ENCODE measurements around the gene RFX2.

RFX2 gene

GRCh38 chr19:6110360-6110977 lies at the start of gene RFX2:
TSS of gene RFX2 (minus strand) at chr19:6110500. CDS start at chr19:6047496, 63,004 bp downstream.
- H3K4me3 ChIP-seq (ENCODE audit: low read length): peak within 1 kb of the TSS; percentile 62
- H3K9ac ChIP-seq (ENCODE audit: low read length): peak within 1 kb of the TSS; percentile 32
- no peak within 1 kb of the TSS for H3K27ac ChIP-seq (ENCODE audit: low read length)

GRCh38 chr19:6156033-6156432 lies 45.7 kb upstream of the RFX2 start:
- Histone ChIP-seq H3K9ac (ENCODE audit: low read length) (no peak overlapping the region), H3K36me3 (ENCODE audit: control insufficient read depth, low read depth, low read length) (no peaks in the 10 kb centered on the region), H3K27me3 (ENCODE audit: control insufficient read depth, insufficient read depth, low read length) (no peaks in the 10 kb centered on the region), H3K4me3 (ENCODE audit: low read length) (no peak overlapping the region), H3K27ac (ENCODE audit: low read length) (no peak overlapping the region), H3K9me3 (ENCODE audit: control insufficient read depth, low read depth, low read length) (peaks cover 10% of the 10 kb centered on the region), H3K4me1 (ENCODE audit: control insufficient read depth, low read depth, low read length) (no peaks in the 10 kb centered on the region)

More at GRCh38 chr19:6110360-6110977, at the start of gene RFX2:
- Histone ChIP-seq H3K4me1 (ENCODE audit: control insufficient read depth, low read depth, low read length) (no peaks in the 10 kb centered on the region), H3K9me3 (ENCODE audit: control insufficient read depth, low read depth, low read length) (no peaks in the 10 kb centered on the region), H3K27me3 (ENCODE audit: control insufficient read depth, insufficient read depth, low read length) (peaks cover 26% of the 10 kb centered on the region), H3K36me3 (ENCODE audit: control insufficient read depth, low read depth, low read length) (no peaks in the 10 kb centered on the region)

GRCh38 chr19:6150289-6150688 lies 40.0 kb upstream of the RFX2 start:
- no peak overlapping the region for H3K9ac ChIP-seq (ENCODE audit: low read length)
- no peak overlapping the region for H3K27ac ChIP-seq (ENCODE audit: low read length)
- no peak overlapping the region for H3K4me3 ChIP-seq (ENCODE audit: low read length)
- H3K27me3 ChIP-seq (ENCODE audit: control insufficient read depth, insufficient read depth, low read length): no peaks in the 10 kb centered on the region
- no peaks in the 10 kb centered on the region for H3K36me3 ChIP-seq (ENCODE audit: control insufficient read depth, low read depth, low read length)
- H3K9me3 ChIP-seq (ENCODE audit: control insufficient read depth, low read depth, low read length): peaks cover 5% of the 10 kb centered on the region
- no peaks in the 10 kb centered on the region for H3K4me1 ChIP-seq (ENCODE audit: control insufficient read depth, low read depth, low read length)

GRCh38 chr19:6141217-6141616 lies 30.9 kb upstream of the RFX2 start:
- H3K27ac ChIP-seq (ENCODE audit: low read length): no peak overlapping the region

GRCh38 chr19:6138511-6138910 lies 28.2 kb upstream of the RFX2 start:
- no peak overlapping the region for H3K4me3 ChIP-seq (ENCODE audit: low read length)
- H3K4me1 ChIP-seq (ENCODE audit: control insufficient read depth, low read depth, low read length): no peaks in the 10 kb centered on the region
- no peaks in the 10 kb centered on the region for H3K9me3 ChIP-seq (ENCODE audit: control insufficient read depth, low read depth, low read length)
- no peak overlapping the region for H3K9ac ChIP-seq (ENCODE audit: low read length)
- no peaks in the 10 kb centered on the region for H3K27me3 ChIP-seq (ENCODE audit: control insufficient read depth, insufficient read depth, low read length)
- no peaks in the 10 kb centered on the region for H3K36me3 ChIP-seq (ENCODE audit: control insufficient read depth, low read depth, low read length)
- H3K27ac ChIP-seq (ENCODE audit: low read length): no peak overlapping the region

More at GRCh38 chr19:6141217-6141616, 30.9 kb upstream of the RFX2 start:
- Histone ChIP-seq H3K9me3 (ENCODE audit: control insufficient read depth, low read depth, low read length) (peaks cover 5% of the 10 kb centered on the region), H3K27me3 (ENCODE audit: control insufficient read depth, insufficient read depth, low read length) (no peaks in the 10 kb centered on the region), H3K9ac (ENCODE audit: low read length) (no peak overlapping the region), H3K4me1 (ENCODE audit: control insufficient read depth, low read depth, low read length) (no peaks in the 10 kb centered on the region), H3K36me3 (ENCODE audit: control insufficient read depth, low read depth, low read length) (no peaks in the 10 kb centered on the region), H3K4me3 (ENCODE audit: low read length) (no peak overlapping the region)

- Histone ChIP-seq H3K4me1 (ENCODE audit: control insufficient read depth, low read depth, low read length) (no peaks in the 10 kb centered on the region), H3K36me3 (ENCODE audit: control insufficient read depth, low read depth, low read length) (no peaks in the 10 kb centered on the region), H3K27me3 (ENCODE audit: control insufficient read depth, insufficient read depth, low read length) (no peaks in the 10 kb centered on the region), H3K9me3 (ENCODE audit: control insufficient read depth, low read depth, low read length) (no peaks in the 10 kb centered on the region), H3K4me3 (ENCODE audit: low read length) (no peak overlapping the region), H3K27ac (ENCODE audit: low read length) (no peak overlapping the region), H3K9ac (ENCODE audit: low read length) (no peak overlapping the region)
Observed at GRCh38 chr19:6138066-6138465, 27.8 kb upstream of the RFX2 start.

GRCh38 chr19:6133231-6133630 lies 22.9 kb upstream of the RFX2 start:
- H3K4me3 ChIP-seq (ENCODE audit: low read length): no peak overlapping the region
- peaks cover under 1% of the 10 kb centered on the region for H3K9me3 ChIP-seq (ENCODE audit: control insufficient read depth, low read depth, low read length)
- H3K27ac ChIP-seq (ENCODE audit: low read length): no peak overlapping the region
- no peak overlapping the region for H3K9ac ChIP-seq (ENCODE audit: low read length)
- H3K27me3 ChIP-seq (ENCODE audit: control insufficient read depth, insufficient read depth, low read length): no peaks in the 10 kb centered on the region
- H3K36me3 ChIP-seq (ENCODE audit: control insufficient read depth, low read depth, low read length): no peaks in the 10 kb centered on the region
- no peaks in the 10 kb centered on the region for H3K4me1 ChIP-seq (ENCODE audit: control insufficient read depth, low read depth, low read length)

GRCh38 chr19:6132482-6132881 lies 22.2 kb upstream of the RFX2 start:
- Histone ChIP-seq H3K9me3 (ENCODE audit: control insufficient read depth, low read depth, low read length) (peaks cover 7% of the 10 kb centered on the region), H3K36me3 (ENCODE audit: control insufficient read depth, low read depth, low read length) (no peaks in the 10 kb centered on the region), H3K9ac (ENCODE audit: low read length) (no peak overlapping the region), H3K27me3 (ENCODE audit: control insufficient read depth, insufficient read depth, low read length) (no peaks in the 10 kb centered on the region), H3K4me1 (ENCODE audit: control insufficient read depth, low read depth, low read length) (no peaks in the 10 kb centered on the region), H3K27ac (ENCODE audit: low read length) (no peak overlapping the region), H3K4me3 (ENCODE audit: low read length) (no peak overlapping the region)

GRCh38 chr19:6127716-6128335 lies 17.5 kb upstream of the RFX2 start:
- Histone ChIP-seq H3K4me3 (ENCODE audit: low read length) (no peak overlapping the region), H3K36me3 (ENCODE audit: control insufficient read depth, low read depth, low read length) (no peaks in the 10 kb centered on the region), H3K9me3 (ENCODE audit: control insufficient read depth, low read depth, low read length) (peaks cover 7% of the 10 kb centered on the region), H3K4me1 (ENCODE audit: control insufficient read depth, low read depth, low read length) (no peaks in the 10 kb centered on the region), H3K27ac (ENCODE audit: low read length) (no peak overlapping the region), H3K27me3 (ENCODE audit: control insufficient read depth, insufficient read depth, low read length) (no peaks in the 10 kb centered on the region), H3K9ac (ENCODE audit: low read length) (no peak overlapping the region)

GRCh38 chr19:6126335-6126974 lies 16.2 kb upstream of the RFX2 start:
- Histone ChIP-seq H3K27me3 (ENCODE audit: control insufficient read depth, insufficient read depth, low read length) (no peaks in the 10 kb centered on the region), H3K27ac (ENCODE audit: low read length) (no peak overlapping the region), H3K9ac (ENCODE audit: low read length) (no peak overlapping the region), H3K9me3 (ENCODE audit: control insufficient read depth, low read depth, low read length) (peaks cover 7% of the 10 kb centered on the region), H3K4me3 (ENCODE audit: low read length) (no peak overlapping the region), H3K4me1 (ENCODE audit: control insufficient read depth, low read depth, low read length) (no peaks in the 10 kb centered on the region), H3K36me3 (ENCODE audit: control insufficient read depth, low read depth, low read length) (no peaks in the 10 kb centered on the region)

GRCh38 chr19:6125571-6125989 lies 15.3 kb upstream of the RFX2 start:
- Histone ChIP-seq H3K9ac (ENCODE audit: low read length) (no peak overlapping the region), H3K4me1 (ENCODE audit: control insufficient read depth, low read depth, low read length) (no peaks in the 10 kb centered on the region), H3K4me3 (ENCODE audit: low read length) (no peak overlapping the region), H3K36me3 (ENCODE audit: control insufficient read depth, low read depth, low read length) (no peaks in the 10 kb centered on the region), H3K9me3 (ENCODE audit: control insufficient read depth, low read depth, low read length) (peaks cover 7% of the 10 kb centered on the region), H3K27ac (ENCODE audit: low read length) (no peak overlapping the region), H3K27me3 (ENCODE audit: control insufficient read depth, insufficient read depth, low read length) (no peaks in the 10 kb centered on the region)

- Histone ChIP-seq H3K9me3 (ENCODE audit: control insufficient read depth, low read depth, low read length) (no peaks in the 10 kb centered on the region), H3K36me3 (ENCODE audit: control insufficient read depth, low read depth, low read length) (no peaks in the 10 kb centered on the region), H3K9ac (ENCODE audit: low read length) (no peak overlapping the region), H3K4me3 (ENCODE audit: low read length) (no peak overlapping the region), H3K27me3 (ENCODE audit: control insufficient read depth, insufficient read depth, low read length) (no peaks in the 10 kb centered on the region), H3K4me1 (ENCODE audit: control insufficient read depth, low read depth, low read length) (no peaks in the 10 kb centered on the region), H3K27ac (ENCODE audit: low read length) (no peak overlapping the region)
Observed at GRCh38 chr19:6119031-6119430, 8.7 kb upstream of the RFX2 start.
